Hepatocyte (in vitro differentiated cells): Measurements from ENCODE around the gene IPMK. TPM values are rescaled to one million over a fixed set of nuclear protein-coding genes. Genes with fewer than 3 reads are reported as not detected.
"Not testable (repeated sequence)": the region's sequence is repeated elsewhere in the genome, so short reads cannot be mapped to it uniquely, and the experiment has no call there.

ENCODE experiments used
- DNase-seq: peaks from one replicate; pipeline ENCODE4 v3.0.0-alpha.2; 2016; ENCODE audit warnings: low spot score
- H2AFZ ChIP-seq: fragments of 200-600 bp; sonication (generic); 2 replicates; pipeline ENCODE4 v1.6.0; 2016; ENCODE audit warnings: antibody characterized with exemption, mild to moderate bottlenecking
- H3K27ac ChIP-seq: fragments of 200-600 bp; sonication (generic); 2 replicates; pipeline ENCODE4 v1.5.1; 2016; ENCODE audit warnings: mild to moderate bottlenecking
- H3K27me3 ChIP-seq: fragments of 200-600 bp; sonication (generic); 2 replicates; pipeline ENCODE4 v1.6.1; 2016
- H3K36me3 ChIP-seq: fragments of 200-600 bp; sonication (generic); replicated peaks from 2 replicates; pipeline ENCODE4 v1.5.1; 2016; ENCODE audit warnings: low read depth; ENCODE audit not compliant: insufficient read depth
- H3K4me1 ChIP-seq: fragments of 200-600 bp; sonication (generic); 2 replicates; pipeline ENCODE4 v1.5.1; 2016; ENCODE audit warnings: mild to moderate bottlenecking, moderate library complexity; ENCODE audit not compliant: insufficient read depth
- H3K4me2 ChIP-seq: fragments of 200-600 bp; sonication (generic); 2 replicates; pipeline ENCODE4 v1.6.0; 2016
- H3K4me3 ChIP-seq: fragments of 200-600 bp; sonication (generic); 2 replicates; pipeline ENCODE4 v1.5.1; 2016; ENCODE audit warnings: mild to moderate bottlenecking
- H3K79me2 ChIP-seq: fragments of 200-600 bp; sonication (generic); 2 replicates; pipeline ENCODE4 v1.6.0; 2017; ENCODE audit warnings: mild to moderate bottlenecking
- H3K9me2 ChIP-seq: fragments of 200-600 bp; sonication (generic); replicated peaks from 2 replicates; pipeline ENCODE4 v1.6.0; 2017; ENCODE audit warnings: mild to moderate bottlenecking; ENCODE audit not compliant: insufficient read depth
- H3K9me3 ChIP-seq: fragments of 200-600 bp; sonication (generic); 2 replicates; pipeline ENCODE4 v1.5.1; 2016; ENCODE audit warnings: low read depth, mild to moderate bottlenecking
- H4K20me1 ChIP-seq: fragments of 200-600 bp; sonication (generic); 2 replicates; pipeline ENCODE4 v1.6.0; 2016; ENCODE audit warnings: mild to moderate bottlenecking; ENCODE audit not compliant: insufficient read depth, poor library complexity, severe bottlenecking
- EZH2 ChIP-seq: fragments of 200-600 bp; sonication (generic); IDR thresholded peaks from 2 replicates; pipeline ENCODE4 v1.6.1; 2016; ENCODE audit warnings: antibody characterized with exemption, mild to moderate bottlenecking, borderline replicate concordance
- EZH2phosphoT487 ChIP-seq: fragments of 200-600 bp; sonication (generic); IDR thresholded peaks from one replicate; pipeline ENCODE4 v1.6.1; 2018; ENCODE audit warnings: antibody characterized with exemption, mild to moderate bottlenecking, low read depth, moderate library complexity; ENCODE audit not compliant: unreplicated experiment, severe bottlenecking
- WGBS: methylation state at CpG from one replicate; pipeline ENCODE4 v1.1.6; 2016; ENCODE audit warnings: low lambda C conversion rate; ENCODE audit errors: missing lambda C conversion rate; 5-methylcytosine and 5-hydroxymethylcytosine counted together
- polyA plus RNA-seq: library from polyadenylated mRNA; unstranded; fragments of >200 nt; fragmentation: Nextera tagmentation; extraction: Ambion mirVana; gene quantifications from 2 replicates; pipeline ENCODE4 v1.2.1, GENCODE V29; 2016
- total RNA-seq: library from RNA; depleted of rRNA; stranded (reverse); fragments of >200 nt; gene quantifications from 2 replicates; pipeline ENCODE4 v1.2.3, GENCODE V29; 2014
- TF ChIP-seq, protein P1 (sequence below): fragments of 200-600 bp; sonication (generic); IDR thresholded peaks from 2 replicates; pipeline ENCODE4 v1.5.1; 2016; ENCODE audit warnings: antibody characterized with exemption, mild to moderate bottlenecking; ENCODE audit not compliant: poor library complexity

Gene IPMK
- total and polyA plus RNA-seq, 2 experiments from 2014 or later: 2.9 to 17.5 TPM

DNA sequence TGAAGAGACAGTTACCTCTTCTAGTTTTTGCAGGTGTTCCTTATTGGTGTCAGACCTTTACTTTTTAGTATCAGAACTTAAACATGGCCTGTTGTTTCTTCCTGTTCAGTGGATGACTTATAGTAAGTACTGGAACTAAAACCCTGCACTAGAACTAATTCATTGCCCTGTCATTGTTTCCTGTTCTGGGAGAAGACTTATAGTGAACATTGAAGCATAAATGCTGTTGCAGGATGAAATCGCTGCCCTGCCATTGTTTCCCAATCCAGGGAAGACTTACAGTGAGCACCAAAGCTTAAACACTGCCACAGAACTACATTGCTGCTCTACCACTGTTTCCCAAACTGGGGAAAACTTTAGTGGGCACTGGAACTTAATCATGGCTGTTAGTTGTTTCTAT lies 13.1 kb downstream of the IPMK start:
- no peak overlapping the region for H3K4me2 ChIP-seq
- WGBS: 63% methylated on average over 1 of the region's 1 CpG
- H2AFZ ChIP-seq: no peak overlapping the region
- H3K27me3 ChIP-seq: no peaks in the 10 kb centered on the region
- no peaks in the 10 kb centered on the region for H3K4me1 ChIP-seq
- no peaks in the 10 kb centered on the region for H3K9me2 ChIP-seq
- H3K9me3 ChIP-seq: peaks cover 6% of the 10 kb centered on the region
- H3K36me3 ChIP-seq: no peaks in the 10 kb centered on the region
- no peak overlapping the region for H3K27ac ChIP-seq
- TF ChIP-seq, protein P1, sequence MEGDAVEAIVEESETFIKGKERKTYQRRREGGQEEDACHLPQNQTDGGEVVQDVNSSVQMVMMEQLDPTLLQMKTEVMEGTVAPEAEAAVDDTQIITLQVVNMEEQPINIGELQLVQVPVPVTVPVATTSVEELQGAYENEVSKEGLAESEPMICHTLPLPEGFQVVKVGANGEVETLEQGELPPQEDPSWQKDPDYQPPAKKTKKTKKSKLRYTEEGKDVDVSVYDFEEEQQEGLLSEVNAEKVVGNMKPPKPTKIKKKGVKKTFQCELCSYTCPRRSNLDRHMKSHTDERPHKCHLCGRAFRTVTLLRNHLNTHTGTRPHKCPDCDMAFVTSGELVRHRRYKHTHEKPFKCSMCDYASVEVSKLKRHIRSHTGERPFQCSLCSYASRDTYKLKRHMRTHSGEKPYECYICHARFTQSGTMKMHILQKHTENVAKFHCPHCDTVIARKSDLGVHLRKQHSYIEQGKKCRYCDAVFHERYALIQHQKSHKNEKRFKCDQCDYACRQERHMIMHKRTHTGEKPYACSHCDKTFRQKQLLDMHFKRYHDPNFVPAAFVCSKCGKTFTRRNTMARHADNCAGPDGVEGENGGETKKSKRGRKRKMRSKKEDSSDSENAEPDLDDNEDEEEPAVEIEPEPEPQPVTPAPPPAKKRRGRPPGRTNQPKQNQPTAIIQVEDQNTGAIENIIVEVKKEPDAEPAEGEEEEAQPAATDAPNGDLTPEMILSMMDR: no peak
- no peak for DNase-seq
- H3K4me3 ChIP-seq: no peak overlapping the region
- H3K79me2 ChIP-seq: peaks cover 70% of the 10 kb centered on the region
- no peaks in the 10 kb centered on the region for H4K20me1 ChIP-seq

DNA sequence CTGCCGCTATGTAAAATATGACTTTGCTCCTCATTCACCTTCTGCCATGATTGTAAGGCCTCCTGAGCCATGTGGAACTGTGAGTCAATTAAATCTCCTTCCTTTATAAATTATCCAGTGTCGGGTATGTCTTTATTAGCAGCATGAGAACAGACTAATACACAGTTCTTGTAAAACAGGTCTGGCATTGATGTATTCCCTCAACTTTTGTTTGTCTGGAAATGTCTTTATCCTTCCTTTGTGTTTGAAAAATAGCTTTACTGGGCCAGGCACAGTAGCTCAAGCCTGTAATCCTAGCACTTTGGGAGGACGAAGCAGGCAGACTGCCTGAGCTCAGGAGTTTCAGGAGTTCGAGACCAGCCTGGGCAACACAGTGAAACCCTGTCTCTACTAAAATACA lies 14.5 kb downstream of the IPMK start:
- H2AFZ ChIP-seq: no peak overlapping the region
- H3K79me2 ChIP-seq: peaks cover 65% of the 10 kb centered on the region
- DNase-seq: no peak
- peaks cover 6% of the 10 kb centered on the region for H3K9me3 ChIP-seq
- H3K4me3 ChIP-seq: no peak overlapping the region
- WGBS: 85% methylated on average over 4 of the region's 4 CpGs
- H3K27ac ChIP-seq: no peak overlapping the region
- no peak for TF ChIP-seq EZH2phosphoT487
- TF ChIP-seq, protein P1: no peak
- no peak for TF ChIP-seq EZH2
- H4K20me1 ChIP-seq: no peaks in the 10 kb centered on the region
- H3K4me1 ChIP-seq: no peaks in the 10 kb centered on the region
- H3K27me3 ChIP-seq: no peaks in the 10 kb centered on the region
- no peaks in the 10 kb centered on the region for H3K9me2 ChIP-seq
- no peaks in the 10 kb centered on the region for H3K36me3 ChIP-seq
- H3K4me2 ChIP-seq: no peak overlapping the region

DNA sequence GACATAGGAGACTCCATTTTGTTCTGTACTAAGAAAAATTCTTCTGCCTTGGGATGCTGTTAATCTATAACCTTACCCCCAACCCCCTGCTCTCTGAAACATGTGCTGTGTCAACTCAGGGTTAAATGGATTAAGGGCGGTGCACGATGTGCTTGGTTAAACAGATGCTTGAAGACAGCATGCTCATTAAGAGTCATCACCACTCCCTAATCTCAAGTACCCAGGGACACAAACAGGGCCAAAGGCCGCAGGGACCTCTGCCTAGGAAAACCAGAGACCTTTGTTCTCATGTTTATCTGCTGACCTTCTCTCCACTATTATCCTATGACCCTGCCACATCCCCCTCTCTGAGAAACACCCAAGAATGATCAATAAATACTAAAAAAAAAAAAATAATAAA lies 23.0 kb downstream of the IPMK start:
- H3K4me1 ChIP-seq, H2AFZ ChIP-seq, H3K36me3 ChIP-seq, H3K4me3 ChIP-seq, H3K4me2 ChIP-seq, H3K27ac ChIP-seq, DNase-seq, H3K9me3 ChIP-seq, H3K9me2 ChIP-seq, H4K20me1 ChIP-seq, H3K27me3 ChIP-seq: not testable (repeated sequence)
- H3K79me2 ChIP-seq: peaks cover 42% of the 10 kb centered on the region
- WGBS: 63% methylated on average over 3 of the region's 3 CpGs

DNA sequence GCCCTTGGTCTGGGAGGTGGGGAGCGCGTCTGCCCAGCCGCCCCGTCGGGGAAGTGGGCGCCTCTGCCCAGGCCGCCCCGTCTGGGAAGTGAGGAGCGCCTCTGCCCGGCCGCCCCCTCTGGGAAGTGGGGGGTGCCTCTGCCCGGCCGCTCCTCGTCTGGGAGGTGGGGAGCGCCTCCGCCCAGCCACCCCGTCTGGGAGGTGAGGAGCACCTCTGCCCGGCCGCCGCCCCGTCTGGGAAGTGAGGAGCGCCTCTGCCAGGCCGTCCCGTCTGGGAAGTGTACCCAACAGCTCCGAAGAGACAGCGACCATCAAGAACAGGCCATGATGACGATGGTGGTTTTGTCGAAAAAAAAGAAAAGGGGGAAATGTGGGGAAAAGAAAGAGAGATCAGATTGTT lies 23.5 kb downstream of the IPMK start:
- not testable (repeated sequence) for DNase-seq, H3K27me3 ChIP-seq, H2AFZ ChIP-seq, H3K9me2 ChIP-seq, H4K20me1 ChIP-seq, H3K4me2 ChIP-seq, H3K4me3 ChIP-seq, H3K36me3 ChIP-seq, H3K27ac ChIP-seq, H3K4me1 ChIP-seq, H3K9me3 ChIP-seq
- H3K79me2 ChIP-seq: peaks cover 44% of the 10 kb centered on the region
- WGBS: 97% methylated on average over 10 of the region's 28 CpGs

DNA sequence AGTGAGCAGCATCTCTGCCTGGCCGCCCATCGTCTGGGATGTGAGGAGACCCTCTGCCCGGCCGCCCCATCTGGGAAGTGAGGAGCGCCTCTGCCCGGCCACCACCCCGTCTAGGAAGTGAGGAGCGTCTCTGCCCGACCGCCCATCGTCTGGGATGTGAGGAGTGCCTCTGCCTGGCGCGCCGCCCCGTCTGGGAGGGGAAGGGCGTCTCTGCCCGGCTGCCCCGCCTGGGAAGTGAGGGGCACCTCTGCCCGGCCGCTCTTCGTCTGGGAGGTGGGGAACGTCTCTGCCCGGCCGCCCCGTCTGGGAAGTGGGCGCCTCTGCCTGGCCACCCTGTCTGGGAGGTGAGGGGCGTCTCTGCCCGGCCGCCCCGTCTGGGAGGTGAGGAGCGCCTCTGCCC lies 23.9 kb downstream of the IPMK start:
- not testable (repeated sequence) for H3K4me1 ChIP-seq, DNase-seq, H4K20me1 ChIP-seq, H3K27me3 ChIP-seq, H3K4me2 ChIP-seq, H3K27ac ChIP-seq, H2AFZ ChIP-seq, H3K4me3 ChIP-seq, H3K9me3 ChIP-seq, H3K36me3 ChIP-seq, H3K9me2 ChIP-seq
- H3K79me2 ChIP-seq: peaks cover 45% of the 10 kb centered on the region
- WGBS: 100% methylated on average over 16 of the region's 31 CpGs
